ENCODE results near the gene EFCAB12.

- TF ChIP-seq POLR2A (IDR thresholded peaks at IDR 0.05; ENCODE audit: control extremely low read depth in 1 of 2, low read depth in 2 of 2, low read length in 2 of 2) (no peak), YY1 (IDR thresholded peaks at IDR 0.05; ENCODE audit: low read depth, low read length) (no peak), CBX5 (IDR thresholded peaks at IDR 0.05; ENCODE audit: low read depth, low read length) (no peak), CTCF (IDR thresholded peaks at IDR 0.05; ENCODE audit: control extremely low read depth in 1 of 3, insufficient read depth in 1 of 3, low read depth in 1 of 3, low read length in 3 of 3) (no peak), CHD2 (IDR thresholded peaks at IDR 0.05; ENCODE audit: low read length) (no peak), NRF1 (IDR thresholded peaks at IDR 0.05; ENCODE audit: low read depth, low read length) (no peak), CBX8 (IDR thresholded peaks at IDR 0.05; ENCODE audit: borderline replicate concordance, low read depth, low read length) (no peak), EZH2 (IDR thresholded peaks at IDR 0.05; ENCODE audit: low read depth, low read length, severe bottlenecking) (no peak)
Observed at GRCh38 chr3:129402210-129402609, 26.2 kb downstream of the EFCAB12 start.

All from H1 (cell line).